ENCODE data around the gene RPS8. TPM values are rescaled to one million over a fixed set of nuclear protein-coding genes. Genes with fewer than 3 reads are reported as not detected.

Gene RPS8
- total RNA-seq, 4 donors from 2014 or later = 505 to 1,630 (median 1,282) TPM

- H3K27me3 ChIP-seq = no peaks in the 10 kb centered on the region
- peak; percentile 16 for DNase-seq
- in situ Hi-C loops (cut with MboI; ENCODE audit: low pct_ligation_motif_present in 1 of 4, low pct_unique_long_range_greater_than_20kb in 1 of 4, low sequenced_read_pairs in 3 of 4) = no loop called here
- H3K36me3 ChIP-seq = no peaks in the 10 kb centered on the region
- intact Hi-C loops (cut with DNase I; ENCODE audit: low total_unique reads) = no loop called here
- H3K4me1 ChIP-seq = peaks cover 3 to 28% (median 12%) of the 10 kb centered on the region in 4 donors
- H3K9me3 ChIP-seq = no peaks in the 10 kb centered on the region
- H3K27ac ChIP-seq = peak overlapping the region; percentile 90 to 94 (median 90)
- 0% methylated on average over 8 to 13 of the region's 13 CpGs for WGBS, 2 donors (ENCODE audit: low coverage in 1 of 2)
- TF ChIP-seq CTCF (IDR thresholded peaks at IDR 0.05) (no peak), POLR2A (IDR thresholded peaks at IDR 0.05) (no peak), EP300 (IDR thresholded peaks at IDR 0.05; ENCODE audit: low read depth) (no peak), POLR2AphosphoS5 (IDR thresholded peaks at IDR 0.05) (no peak)
- H3K4me3 ChIP-seq = peak overlapping the region in 3 of 4 donors; percentile 42 to 57 (median 43)
These were observed 43.9 kb downstream of the RPS8 start for GRCh38 chr1:44819196-44819607.

GRCh38 chr1:44819608-44820327, 44.4 kb downstream of the RPS8 start:
- Histone ChIP-seq H3K4me1 (peaks cover 3 to 23% (median 12%) of the 10 kb centered on the region in 4 donors), H3K36me3 (no peaks in the 10 kb centered on the region), H3K27me3 (no peaks in the 10 kb centered on the region), H3K27ac (peak overlapping the region; percentile 90 to 94 (median 90)), H3K4me3 (peak overlapping the region; percentile 27 to 57 (median 42)), H3K9me3 (no peaks in the 10 kb centered on the region)
- in situ Hi-C loops (cut with MboI; ENCODE audit: low pct_ligation_motif_present in 1 of 4, low pct_unique_long_range_greater_than_20kb in 1 of 4, low sequenced_read_pairs in 3 of 4) = no loop called here
- TF ChIP-seq CTCF (IDR thresholded peaks at IDR 0.05) (peak in 2 of 5 experiments; percentile 8 to 9), POLR2A (IDR thresholded peaks at IDR 0.05) (peak; percentile 98), POLR2AphosphoS5 (IDR thresholded peaks at IDR 0.05) (peak; percentile 77 to 100 (median 99)), EP300 (IDR thresholded peaks at IDR 0.05; ENCODE audit: low read depth) (no peak)
- WGBS, 2 donors (ENCODE audit: low coverage in 1 of 2) = 0% methylated on average over 16 to 33 of the region's 33 CpGs
- intact Hi-C loops (cut with DNase I; ENCODE audit: low total_unique reads) = no loop called here
- DNase-seq = peak; percentile 86

GRCh38 chr1:44820328-44821239, 45.2 kb downstream of the RPS8 start:
- WGBS, 2 donors (ENCODE audit: low coverage in 1 of 2) = 32 to 94% methylated on average over 3 to 20 of the region's 25 CpGs
- in situ Hi-C loops (cut with MboI; ENCODE audit: low pct_ligation_motif_present in 1 of 4, low pct_unique_long_range_greater_than_20kb in 1 of 4, low sequenced_read_pairs in 3 of 4) = no loop called here
- Histone ChIP-seq H3K27ac (peak overlapping the region; percentile 90 to 94 (median 90)), H3K4me1 (peaks cover 3 to 23% (median 12%) of the 10 kb centered on the region in 4 donors), H3K27me3 (no peaks in the 10 kb centered on the region), H3K9me3 (no peaks in the 10 kb centered on the region), H3K4me3 (peak overlapping the region; percentile 27 to 57 (median 42)), H3K36me3 (no peaks in the 10 kb centered on the region)
- DNase-seq = no peak
- intact Hi-C loops (cut with DNase I; ENCODE audit: low total_unique reads) = no loop called here
- TF ChIP-seq POLR2A (IDR thresholded peaks at IDR 0.05) = no peak
- TF ChIP-seq EP300 (IDR thresholded peaks at IDR 0.05; ENCODE audit: low read depth) = no peak
- no peak for TF ChIP-seq POLR2AphosphoS5 (IDR thresholded peaks at IDR 0.05)
- no peak for TF ChIP-seq CTCF (IDR thresholded peaks at IDR 0.05)

GRCh38 chr1:44821240-44821715, 45.9 kb downstream of the RPS8 start:
- Histone ChIP-seq H3K36me3 (no peaks in the 10 kb centered on the region), H3K27ac (peak overlapping the region in 3 of 4 donors; percentile 9 to 91 (median 90)), H3K4me1 (peaks cover 3 to 23% (median 12%) of the 10 kb centered on the region in 4 donors), H3K9me3 (no peaks in the 10 kb centered on the region), H3K27me3 (no peaks in the 10 kb centered on the region), H3K4me3 (no peak overlapping the region)
- TF ChIP-seq POLR2AphosphoS5 (IDR thresholded peaks at IDR 0.05) (no peak), POLR2A (IDR thresholded peaks at IDR 0.05) (no peak), EP300 (IDR thresholded peaks at IDR 0.05; ENCODE audit: low read depth) (no peak), CTCF (IDR thresholded peaks at IDR 0.05) (no peak)
- intact Hi-C loops (cut with DNase I; ENCODE audit: low total_unique reads) = no loop called here
- no peak for DNase-seq
- 83 to 88% methylated on average over 2 to 9 of the region's 9 CpGs for WGBS, 2 donors (ENCODE audit: low coverage in 1 of 2)
- in situ Hi-C loops (cut with MboI; ENCODE audit: low pct_ligation_motif_present in 1 of 4, low pct_unique_long_range_greater_than_20kb in 1 of 4, low sequenced_read_pairs in 3 of 4) = no loop called here
